Measurements from ENCODE around the gene SEPTIN3. TPM values are rescaled to one million over a fixed set of nuclear protein-coding genes. Genes with fewer than 3 reads are reported as not detected.
A peak's percentile ranks its signal among the peaks of the same experiment; 100 is the strongest.

Gene SEPTIN3
- total RNA-seq, 1 donor from 2014 or later: 12.8 TPM

DNA sequence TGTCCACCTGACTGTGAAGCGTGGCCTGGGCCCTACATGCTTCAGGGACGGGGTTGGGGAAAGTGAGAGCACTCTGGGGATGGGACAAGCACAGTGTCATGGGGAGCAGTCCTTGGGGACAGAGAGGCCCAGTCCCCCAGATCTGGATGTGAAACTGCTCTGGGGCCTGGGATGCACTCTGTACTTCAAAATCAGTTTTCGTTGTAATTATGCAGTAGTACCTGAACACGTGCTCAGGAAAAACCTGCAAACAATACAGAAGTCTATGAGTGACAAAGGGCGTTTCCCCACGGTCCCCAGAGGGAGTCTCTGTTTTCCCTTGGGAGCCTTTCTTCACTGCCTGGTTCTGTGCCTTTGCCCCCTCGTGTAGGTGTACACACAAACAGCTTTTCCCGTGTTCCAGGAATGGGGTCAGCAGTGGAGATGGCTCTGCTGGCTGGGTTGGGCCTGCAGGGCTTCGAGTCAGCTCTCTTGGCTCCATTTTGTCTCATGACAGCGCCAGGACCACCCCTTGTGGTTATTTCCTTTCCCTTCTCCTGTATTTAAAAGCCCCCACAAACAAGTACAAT lies 37.5 kb upstream of the SEPTIN3 start:
- DNase-seq (ENCODE audit: low spot score): no peak
- H3K36me3 Mint-ChIP-seq: peaks cover 5% of the 10 kb centered on the region
- Histone ChIP-seq H3K4me1 (peaks cover 7% of the 10 kb centered on the region), H3K9me3 (ENCODE audit: low read depth) (no peaks in the 10 kb centered on the region), H3K36me3 (no peaks in the 10 kb centered on the region), H3K4me2 (no peak overlapping the region), H4K20me1 (ENCODE audit: low read depth) (no peaks in the 10 kb centered on the region), H3K4me3 (no peak overlapping the region), H3K79me2 (ENCODE audit: low read depth) (no peaks in the 10 kb centered on the region), H3K27me3 (peaks cover 17% of the 10 kb centered on the region), H3F3A (ENCODE audit: low read depth) (peaks cover 22% of the 10 kb centered on the region), H3K9ac (no peak overlapping the region), H2AFZ (replicated peaks) (no peak overlapping the region), H3K27ac (no peak overlapping the region)
- peak overlapping the region; percentile 79 for H3K27ac Mint-ChIP-seq
- H3K4me1 Mint-ChIP-seq: peaks cover 22% of the 10 kb centered on the region
- TF ChIP-seq EZH2phosphoT487 (IDR thresholded peaks at IDR 0.05) (no peak), EZH2 (IDR thresholded peaks at IDR 0.05) (no peak)
- TF ChIP-seq, protein P1, sequence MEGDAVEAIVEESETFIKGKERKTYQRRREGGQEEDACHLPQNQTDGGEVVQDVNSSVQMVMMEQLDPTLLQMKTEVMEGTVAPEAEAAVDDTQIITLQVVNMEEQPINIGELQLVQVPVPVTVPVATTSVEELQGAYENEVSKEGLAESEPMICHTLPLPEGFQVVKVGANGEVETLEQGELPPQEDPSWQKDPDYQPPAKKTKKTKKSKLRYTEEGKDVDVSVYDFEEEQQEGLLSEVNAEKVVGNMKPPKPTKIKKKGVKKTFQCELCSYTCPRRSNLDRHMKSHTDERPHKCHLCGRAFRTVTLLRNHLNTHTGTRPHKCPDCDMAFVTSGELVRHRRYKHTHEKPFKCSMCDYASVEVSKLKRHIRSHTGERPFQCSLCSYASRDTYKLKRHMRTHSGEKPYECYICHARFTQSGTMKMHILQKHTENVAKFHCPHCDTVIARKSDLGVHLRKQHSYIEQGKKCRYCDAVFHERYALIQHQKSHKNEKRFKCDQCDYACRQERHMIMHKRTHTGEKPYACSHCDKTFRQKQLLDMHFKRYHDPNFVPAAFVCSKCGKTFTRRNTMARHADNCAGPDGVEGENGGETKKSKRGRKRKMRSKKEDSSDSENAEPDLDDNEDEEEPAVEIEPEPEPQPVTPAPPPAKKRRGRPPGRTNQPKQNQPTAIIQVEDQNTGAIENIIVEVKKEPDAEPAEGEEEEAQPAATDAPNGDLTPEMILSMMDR (IDR thresholded peaks at IDR 0.05): no peak
- H3K9me3 Mint-ChIP-seq: no peaks in the 10 kb centered on the region
- H3K4me3 Mint-ChIP-seq: no peak overlapping the region
- peaks cover 6% of the 10 kb centered on the region for H3K27me3 Mint-ChIP-seq (ENCODE audit: insufficient read depth, low read depth)

DNA sequence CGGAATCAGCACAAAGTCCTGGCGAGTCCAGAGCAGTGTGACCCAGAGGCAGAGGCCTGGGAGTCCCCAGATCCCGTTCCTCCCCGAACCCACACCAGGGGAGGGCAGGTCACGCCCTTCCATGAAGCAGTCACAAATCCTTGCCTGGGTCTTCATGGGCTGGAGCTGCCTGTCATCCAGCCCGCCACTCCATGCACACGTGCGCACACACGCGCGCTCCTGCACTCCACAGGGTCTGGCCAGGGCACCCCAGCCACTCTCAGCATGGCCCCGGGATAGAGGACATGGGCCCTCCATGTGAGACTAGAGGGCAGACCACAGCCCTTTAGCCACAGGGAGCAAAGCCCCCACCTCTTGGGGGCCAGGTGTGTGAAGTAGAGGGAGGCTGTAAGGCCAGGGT lies 36.9 kb upstream of the SEPTIN3 start:
- H3K4me3 Mint-ChIP-seq: no peak overlapping the region
- peak overlapping the region; percentile 79 for H3K27ac Mint-ChIP-seq
- H3K27me3 Mint-ChIP-seq (ENCODE audit: insufficient read depth, low read depth): peaks cover 4% of the 10 kb centered on the region
- H3K79me2 ChIP-seq (ENCODE audit: low read depth): no peaks in the 10 kb centered on the region
- no peak for TF ChIP-seq EZH2 (IDR thresholded peaks at IDR 0.05)
- no peak for TF ChIP-seq EZH2phosphoT487 (IDR thresholded peaks at IDR 0.05)
- TF ChIP-seq, protein P1 (IDR thresholded peaks at IDR 0.05): no peak
- no peak for DNase-seq (ENCODE audit: low spot score)
- no peaks in the 10 kb centered on the region for H3K9me3 Mint-ChIP-seq
- H4K20me1 ChIP-seq (ENCODE audit: low read depth): no peaks in the 10 kb centered on the region
- H3K4me1 Mint-ChIP-seq: peaks cover 20% of the 10 kb centered on the region
- no peak overlapping the region for H3K4me3 ChIP-seq
- H3K27me3 ChIP-seq: peaks cover 11% of the 10 kb centered on the region
- H3F3A ChIP-seq (ENCODE audit: low read depth): peaks cover 17% of the 10 kb centered on the region
- H3K36me3 ChIP-seq: no peaks in the 10 kb centered on the region
- H3K4me2 ChIP-seq: no peak overlapping the region
- H3K4me1 ChIP-seq: peaks cover 7% of the 10 kb centered on the region
- no peak overlapping the region for H3K9ac ChIP-seq
- H3K36me3 Mint-ChIP-seq: peaks cover 5% of the 10 kb centered on the region
- H3K27ac ChIP-seq: no peak overlapping the region
- no peaks in the 10 kb centered on the region for H3K9me3 ChIP-seq (ENCODE audit: low read depth)
- no peak overlapping the region for H2AFZ ChIP-seq (replicated peaks)

DNA sequence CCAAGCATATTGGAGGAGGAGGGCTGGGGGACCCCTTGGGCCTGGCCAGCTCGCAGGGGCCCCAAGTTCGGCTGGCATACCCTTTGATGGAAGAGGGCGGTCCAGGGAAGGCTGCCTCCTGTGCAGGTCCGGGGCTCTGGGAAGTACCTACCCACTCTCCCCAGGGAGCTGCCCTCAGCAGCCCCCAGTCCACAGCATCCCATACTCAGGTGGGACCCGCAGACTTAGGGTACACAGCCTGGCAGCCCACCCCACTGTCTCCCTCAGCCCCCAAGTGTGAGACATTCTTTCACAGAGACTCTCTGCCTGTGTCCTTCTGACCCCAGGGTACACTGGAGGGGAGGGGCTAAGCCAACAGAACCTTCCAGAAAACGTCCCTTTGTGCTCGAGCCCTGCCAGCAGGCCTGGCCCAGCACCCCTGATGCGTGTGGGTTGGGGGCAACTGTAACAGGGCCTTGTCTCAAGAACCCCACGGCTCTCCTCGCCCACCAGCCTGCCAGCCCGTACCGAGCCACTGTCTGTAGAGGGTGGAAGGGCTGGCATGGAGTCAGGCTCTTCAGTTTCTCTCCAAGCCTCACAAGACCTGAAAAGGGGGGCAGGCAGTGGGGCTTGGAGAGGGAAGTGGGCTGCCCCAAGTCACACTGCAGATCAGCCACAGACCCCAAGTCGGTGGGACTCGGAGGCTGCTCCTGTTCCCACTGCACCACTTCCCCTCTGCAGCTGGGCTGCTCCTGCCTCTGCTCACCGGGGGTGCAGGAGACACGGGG lies 35.6 kb upstream of the SEPTIN3 start:
- Histone ChIP-seq H3F3A (ENCODE audit: low read depth) (peaks cover 5% of the 10 kb centered on the region), H3K4me1 (peaks cover 2% of the 10 kb centered on the region), H3K9me3 (ENCODE audit: low read depth) (no peaks in the 10 kb centered on the region), H3K27me3 (no peaks in the 10 kb centered on the region), H2AFZ (replicated peaks) (no peak overlapping the region), H4K20me1 (ENCODE audit: low read depth) (peaks cover 2% of the 10 kb centered on the region), H3K4me2 (no peak overlapping the region), H3K4me3 (no peak overlapping the region), H3K79me2 (ENCODE audit: low read depth) (no peaks in the 10 kb centered on the region), H3K36me3 (no peaks in the 10 kb centered on the region), H3K27ac (no peak overlapping the region), H3K9ac (no peak overlapping the region)
- no peak for DNase-seq (ENCODE audit: low spot score)
- Mint-ChIP-seq H3K9me3 (no peaks in the 10 kb centered on the region), H3K4me1 (peaks cover 12% of the 10 kb centered on the region), H3K27me3 (ENCODE audit: insufficient read depth, low read depth) (peaks cover 3% of the 10 kb centered on the region), H3K36me3 (peaks cover 8% of the 10 kb centered on the region), H3K4me3 (no peak overlapping the region), H3K27ac (no peak overlapping the region)
- TF ChIP-seq EZH2phosphoT487 (IDR thresholded peaks at IDR 0.05) (no peak), EZH2 (IDR thresholded peaks at IDR 0.05) (no peak)
- TF ChIP-seq, protein P1 (IDR thresholded peaks at IDR 0.05): no peak

Data from neural progenitor cell (in vitro differentiated cells).